Stimulated activated CD8-positive, alpha-beta memory T cell treated with anti-CD3 and anti-CD28 coated beads, Interleukin-7, amount 100 ng/mL, for 4 hours (primary cell): ENCODE data around the gene LRRN4.

Experiments used
- DNase-seq, 2 donors: peaks; one replicate each; pipeline ENCODE4 v3.0.0-alpha.2; 2020; ENCODE audit warnings: low read depth in 2 of 2

LRRN4 gene

DNA sequence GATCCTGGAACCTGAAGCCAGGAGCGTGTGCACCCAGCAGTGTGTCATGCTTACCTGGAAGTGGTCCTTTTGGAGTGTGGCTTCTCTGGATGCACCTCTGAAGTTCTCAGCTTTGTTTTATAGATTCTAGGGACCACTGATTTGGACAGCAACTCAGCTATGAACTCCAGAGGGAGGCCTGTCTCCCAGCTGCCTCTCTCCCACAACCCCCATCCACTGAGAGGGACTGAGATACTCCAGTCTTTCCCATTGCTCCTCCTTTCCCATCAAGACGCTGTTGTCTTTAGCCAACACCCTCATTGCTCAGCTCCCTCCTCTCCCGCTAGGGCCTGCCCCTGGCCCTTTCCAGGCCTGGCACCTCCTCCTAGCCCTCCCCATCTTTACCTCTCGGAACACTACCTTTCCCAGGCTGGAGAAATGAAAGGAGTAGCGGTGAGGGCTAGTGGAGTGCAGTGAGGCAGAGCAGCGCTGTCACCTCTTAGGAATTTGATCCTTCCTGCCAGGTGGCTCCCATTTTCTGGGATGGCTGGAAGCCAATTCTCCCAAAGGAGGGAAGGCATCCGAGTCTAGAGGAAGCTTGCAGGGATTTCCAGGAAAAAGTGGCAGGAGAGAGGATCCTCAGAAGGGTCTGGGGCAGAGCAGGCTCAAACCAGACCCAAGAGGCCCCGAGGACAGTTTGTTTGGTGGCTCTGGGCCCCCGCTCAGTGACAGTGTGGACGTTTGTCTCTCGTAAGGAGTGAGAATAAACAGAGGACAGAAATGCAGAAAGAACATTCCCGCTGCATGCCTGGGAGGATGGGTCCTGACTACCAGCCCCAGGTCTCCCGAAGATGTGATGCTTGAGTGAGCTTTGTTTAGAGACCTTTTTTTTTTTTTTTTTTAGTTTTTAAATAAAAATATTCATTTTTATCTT lies at the start of gene LRRN4:
Gene LRRN4, minus strand, starts transcription at position 285 of the 913 bp plus-strand sequence. CDS start 1,261 bp downstream, outside the sequence.
- no peak for DNase-seq

DNA sequence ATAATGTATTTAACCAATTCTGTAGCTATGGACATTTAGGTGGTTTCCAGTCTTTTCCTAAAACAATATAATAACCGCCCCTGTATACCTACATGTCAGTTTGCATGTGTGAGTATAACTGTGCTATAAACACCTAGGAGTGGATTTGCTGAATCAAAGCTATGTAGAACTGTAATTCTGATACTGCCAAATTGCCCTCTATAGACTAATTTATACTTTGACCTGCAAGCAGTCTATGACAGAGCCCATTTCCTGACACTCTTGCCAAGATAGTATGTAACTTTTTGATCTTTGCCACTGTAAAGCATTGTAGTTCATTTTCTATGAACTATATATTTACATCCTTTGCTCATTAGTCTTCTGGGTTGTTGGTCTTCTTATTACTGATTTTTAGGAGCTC lies 49.4 kb upstream of the LRRN4 start:
- DNase-seq = no peak

DNA sequence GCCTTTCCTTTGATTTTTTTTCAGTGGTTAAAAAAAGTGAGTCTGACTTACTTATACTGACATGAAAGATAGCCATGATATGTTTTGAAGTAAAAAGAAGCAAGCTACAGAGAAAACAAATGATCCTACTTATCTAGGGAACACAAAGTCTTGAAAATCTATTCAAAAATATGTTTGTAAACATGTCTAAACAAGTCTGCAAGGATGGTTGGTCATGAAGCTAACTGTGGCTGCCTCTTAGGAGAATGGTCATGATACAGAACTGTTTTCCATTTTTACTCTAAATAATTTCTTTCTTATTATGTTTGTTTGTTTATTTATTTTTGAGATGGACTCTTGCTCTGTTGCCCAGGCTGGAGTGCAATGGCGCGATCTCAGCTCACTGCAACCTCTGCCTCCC lies 47.5 kb upstream of the LRRN4 start:
- DNase-seq = no peak

DNA sequence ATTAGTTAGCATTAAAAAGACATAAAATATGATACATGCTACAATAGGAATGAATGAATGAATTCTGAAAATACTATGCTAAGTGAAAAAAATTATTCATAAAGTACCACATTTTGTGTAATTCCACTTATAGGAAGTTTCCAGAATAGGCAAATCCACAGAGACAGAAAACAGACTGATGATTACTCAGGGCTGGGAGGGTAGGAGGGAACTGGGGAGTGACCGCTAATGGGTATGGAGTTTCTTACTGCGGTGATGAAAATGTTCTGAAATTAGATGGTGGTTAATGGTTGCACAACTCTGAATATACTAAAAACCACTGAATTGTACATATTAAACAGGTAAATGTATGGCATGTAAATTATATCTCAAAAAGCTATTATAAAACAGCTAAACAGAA lies 46.4 kb upstream of the LRRN4 start:
- DNase-seq = no peak

DNA sequence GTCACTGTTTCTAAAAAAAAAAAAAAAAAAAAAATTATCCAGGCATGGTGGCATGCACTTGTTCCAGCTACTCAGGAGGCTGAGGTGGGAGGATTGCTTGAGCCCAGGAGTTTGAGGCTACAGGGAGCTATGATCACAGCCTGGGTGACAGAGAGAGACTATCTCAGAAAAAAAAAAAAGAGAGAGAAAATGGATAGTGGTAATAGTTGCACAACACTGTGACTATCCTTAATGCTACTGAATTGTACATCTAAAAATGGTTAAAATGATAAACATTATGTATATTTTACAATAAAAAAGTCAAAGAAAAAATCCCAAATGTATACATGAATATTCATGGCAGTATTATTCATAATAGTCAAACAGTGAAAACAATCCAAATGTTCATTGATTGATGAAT lies 46.0 kb upstream of the LRRN4 start:
- no peak for DNase-seq

DNA sequence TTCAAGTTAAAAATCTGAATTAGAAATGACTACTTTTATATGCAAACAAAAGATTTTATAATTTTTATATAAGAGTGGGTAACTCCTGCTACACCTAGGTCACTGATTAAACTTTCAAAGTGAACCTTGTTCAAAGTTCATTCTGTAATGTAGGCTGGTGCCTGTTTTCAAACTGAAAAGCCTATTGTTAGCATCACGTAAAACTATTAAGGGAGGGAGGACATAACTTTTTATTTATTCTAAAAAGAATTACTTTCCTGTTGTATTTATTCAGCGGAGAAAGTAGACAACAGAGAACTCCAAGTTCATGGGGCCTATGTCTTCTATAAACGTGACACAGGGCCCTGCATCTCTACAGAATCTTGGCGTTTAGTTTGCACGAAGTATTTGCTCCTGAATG lies 41.5 kb upstream of the LRRN4 start:
- no peak for DNase-seq

DNA sequence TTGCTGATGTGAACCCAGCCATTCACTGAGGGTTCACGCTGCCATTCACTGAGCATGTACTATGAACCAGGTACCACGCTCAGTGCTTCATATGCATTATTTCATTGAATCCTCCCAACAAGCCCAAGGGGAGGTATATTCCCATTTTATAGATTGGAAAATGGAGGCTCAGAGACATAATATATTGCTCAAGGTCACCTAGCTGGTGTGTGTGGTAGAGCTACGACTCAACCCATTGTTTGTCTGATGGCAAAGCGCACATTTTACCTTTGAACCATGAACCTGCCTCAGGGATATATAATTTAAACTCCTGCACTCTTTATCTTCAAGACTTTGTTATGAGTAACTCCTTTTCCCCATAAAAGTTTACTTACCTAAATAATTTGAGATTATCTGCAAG lies 40.7 kb upstream of the LRRN4 start:
- DNase-seq = no peak

DNA sequence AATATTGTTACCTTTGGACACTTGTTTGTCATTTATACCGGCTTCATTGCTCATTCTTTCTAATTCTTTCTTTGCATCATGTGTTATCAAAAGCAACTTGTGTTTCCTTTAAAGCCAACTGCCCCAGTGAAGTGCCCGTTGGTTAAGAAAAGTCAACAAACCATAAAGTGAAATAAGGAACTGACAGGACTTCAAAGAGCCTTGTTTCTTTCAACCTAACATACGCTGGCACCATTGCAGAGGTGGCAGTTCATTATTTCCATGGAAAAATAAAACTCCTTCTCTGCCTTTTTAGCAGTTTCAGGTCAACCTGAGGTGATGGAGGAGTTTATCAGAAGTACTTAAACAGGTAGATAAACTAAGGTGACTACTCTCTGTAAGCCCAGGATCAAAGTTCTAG lies 40.2 kb upstream of the LRRN4 start:
- no peak for DNase-seq

DNA sequence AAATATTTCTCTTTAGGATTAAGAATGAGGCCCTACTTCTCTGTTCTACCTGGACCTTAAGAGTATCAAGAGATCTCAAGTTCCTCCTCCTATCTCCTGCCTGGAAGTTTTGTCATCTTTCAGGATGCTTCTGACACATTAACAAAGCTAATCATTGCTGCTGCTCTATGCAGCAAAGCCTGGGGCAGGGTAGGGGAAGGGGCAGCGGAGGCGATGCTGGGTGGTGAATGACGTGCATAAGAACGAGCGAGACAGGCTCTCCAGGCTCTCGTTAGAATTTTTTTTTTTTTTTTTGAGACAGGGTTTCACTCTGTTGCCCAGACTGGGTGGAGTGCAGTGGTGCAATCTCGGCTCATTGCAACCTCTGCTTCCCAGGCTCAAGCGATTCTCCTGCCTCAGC lies 37.8 kb upstream of the LRRN4 start:
- DNase-seq = no peak

DNA sequence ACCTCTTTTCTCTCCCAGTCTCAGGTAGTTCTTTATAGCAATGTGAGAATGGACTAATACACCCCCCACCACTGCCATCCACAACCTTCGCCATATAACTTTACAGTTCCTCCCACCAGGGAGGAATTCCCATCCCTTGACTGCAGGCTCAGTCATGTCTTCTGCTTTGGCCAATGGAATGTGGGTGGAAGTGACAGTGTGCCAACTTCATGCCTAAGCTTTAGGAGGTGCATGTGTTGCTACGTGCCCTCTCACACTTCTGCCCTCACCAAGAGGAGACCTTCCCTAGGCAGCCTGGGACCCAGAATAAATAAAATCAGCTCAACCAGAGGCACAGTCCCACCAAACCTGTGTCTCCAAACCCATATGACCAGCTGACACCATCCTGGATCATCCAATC lies 33.0 kb upstream of the LRRN4 start:
- DNase-seq = no peak

DNA sequence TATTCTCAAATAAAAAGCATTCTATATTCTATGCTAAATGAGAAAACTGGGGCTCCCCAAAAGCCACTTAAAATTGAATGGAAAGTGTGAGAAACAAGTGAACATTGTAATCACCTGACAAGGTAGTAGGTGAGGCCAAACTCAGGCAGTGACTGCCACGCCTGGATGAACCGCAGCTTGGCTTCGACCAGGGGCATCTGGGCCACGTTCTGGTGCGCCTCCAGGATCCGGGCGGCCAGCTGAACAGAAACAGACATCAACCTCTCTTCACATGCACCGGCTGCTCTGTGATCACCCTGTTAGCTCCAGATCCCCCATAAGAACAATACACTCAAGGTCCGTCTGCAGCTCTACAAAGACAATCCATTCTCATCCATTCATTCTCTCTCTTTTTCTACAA lies 30.1 kb upstream of the LRRN4 start:
- no peak for DNase-seq

DNA sequence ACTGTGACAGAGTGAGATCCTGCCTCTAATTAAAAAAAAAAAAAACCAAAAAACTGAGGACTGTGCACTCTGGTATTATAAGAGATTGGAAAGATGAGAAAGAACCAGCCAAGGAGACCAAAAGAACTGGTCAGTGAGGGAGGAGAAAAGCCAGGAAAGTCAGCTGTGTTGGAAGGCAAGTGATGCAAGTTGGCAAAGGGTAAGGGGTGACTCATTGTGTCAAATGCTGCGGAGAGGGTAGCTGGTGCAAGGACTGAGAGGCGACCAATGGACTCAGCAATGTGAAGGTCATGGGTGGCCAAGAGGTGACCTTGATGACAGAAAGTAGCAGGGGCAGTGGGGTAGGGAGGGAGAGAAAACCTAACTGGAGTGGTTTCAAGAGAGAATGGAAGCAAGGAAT lies 27.4 kb upstream of the LRRN4 start:
- DNase-seq = no peak

DNA sequence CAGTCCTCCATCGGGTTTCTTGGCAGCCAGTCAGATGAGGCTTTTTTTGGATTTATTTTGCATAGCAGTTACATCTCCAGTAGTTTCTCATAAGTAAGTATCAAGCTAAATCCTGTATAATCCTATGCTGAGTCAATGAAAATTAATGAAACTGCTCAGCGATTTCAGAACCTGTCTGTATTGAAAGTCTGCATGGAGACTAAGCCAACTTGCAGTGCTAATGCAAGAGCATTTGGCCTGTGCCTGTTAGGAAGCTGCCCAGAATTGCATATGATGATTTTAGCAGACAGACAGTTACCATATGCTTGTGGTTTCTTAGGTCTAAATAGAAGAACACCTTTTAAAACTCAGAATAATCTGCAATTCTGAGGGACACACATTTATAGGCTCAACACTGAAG lies 25.2 kb upstream of the LRRN4 start:
- no peak for DNase-seq

DNA sequence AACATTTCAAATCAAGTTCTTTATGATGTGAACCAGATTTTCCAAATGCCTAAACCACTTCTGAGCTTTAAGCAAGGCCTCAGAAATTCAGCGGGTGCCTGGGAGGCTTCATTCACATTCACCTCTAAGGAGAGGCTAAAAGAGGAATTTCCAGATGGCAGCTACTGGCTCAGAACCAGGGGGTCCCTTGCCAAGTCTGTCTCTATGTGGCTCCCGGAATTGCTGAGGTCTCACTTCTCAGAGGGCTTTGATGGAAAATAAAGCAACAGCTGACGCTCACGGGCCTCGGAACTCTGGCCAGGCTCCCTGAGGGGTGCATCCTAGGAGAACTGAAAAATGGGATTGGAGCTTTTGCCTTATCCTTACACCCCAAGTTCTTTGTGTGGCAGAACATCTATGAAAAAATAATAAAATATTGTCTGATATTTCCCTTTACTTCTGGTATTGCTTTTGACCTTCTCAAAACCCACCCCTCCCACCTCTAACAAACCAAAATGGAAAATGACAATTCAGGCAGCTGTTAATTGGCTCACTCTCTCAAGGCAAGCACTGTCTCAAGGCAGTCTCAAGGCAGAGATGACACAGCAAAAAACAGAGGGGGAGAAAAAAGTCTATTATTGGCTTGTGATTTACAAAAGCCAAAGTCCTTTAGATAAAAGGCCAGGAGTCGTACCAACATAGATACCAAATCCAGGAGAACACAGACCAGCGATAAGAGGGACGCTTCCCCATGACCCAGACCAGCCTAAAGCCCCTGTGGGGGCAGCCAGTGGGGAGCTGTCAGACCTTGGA lies 21.8 kb upstream of the LRRN4 start:
- no peak for DNase-seq

DNA sequence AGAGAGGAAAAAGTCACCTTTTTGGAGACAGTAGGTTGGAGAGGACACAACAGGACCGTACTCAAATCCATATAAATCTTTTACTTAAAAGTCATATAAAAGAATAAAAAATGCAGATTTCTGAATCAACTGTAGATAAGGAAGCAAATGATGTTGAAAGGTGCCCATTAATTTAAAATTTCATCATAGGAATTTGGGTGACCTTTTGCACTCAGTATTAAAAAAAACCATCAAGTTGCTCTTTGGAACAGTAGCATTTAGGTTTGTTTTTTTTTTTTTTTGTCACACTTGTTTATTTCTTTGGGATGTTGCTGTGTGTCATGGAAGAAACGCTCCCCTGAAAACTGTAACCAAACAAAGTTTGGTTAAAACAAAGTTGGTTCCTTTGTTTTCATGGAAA lies 20.9 kb upstream of the LRRN4 start:
- no peak for DNase-seq

DNA sequence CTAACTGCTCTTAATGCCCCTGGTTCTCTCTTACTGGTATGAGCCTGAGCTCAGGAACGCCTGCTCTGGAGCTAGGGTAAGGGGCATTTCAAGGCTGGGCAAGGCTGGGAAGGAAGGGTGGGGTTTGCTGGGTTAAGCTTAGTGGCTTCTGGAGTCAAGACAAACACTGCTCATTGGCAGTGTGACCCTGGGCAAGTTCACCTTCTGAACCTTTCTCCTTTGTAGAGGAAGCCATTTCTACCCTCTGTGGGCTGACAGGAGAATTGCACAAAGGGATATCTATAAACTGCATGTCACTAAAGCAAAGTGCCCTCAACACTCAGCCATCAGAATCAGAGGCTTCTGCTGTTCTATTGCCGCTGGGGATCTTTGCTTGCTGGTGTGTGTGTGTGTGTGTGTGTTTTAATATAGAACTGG lies 20.3 kb upstream of the LRRN4 start:
- no peak for DNase-seq

DNA sequence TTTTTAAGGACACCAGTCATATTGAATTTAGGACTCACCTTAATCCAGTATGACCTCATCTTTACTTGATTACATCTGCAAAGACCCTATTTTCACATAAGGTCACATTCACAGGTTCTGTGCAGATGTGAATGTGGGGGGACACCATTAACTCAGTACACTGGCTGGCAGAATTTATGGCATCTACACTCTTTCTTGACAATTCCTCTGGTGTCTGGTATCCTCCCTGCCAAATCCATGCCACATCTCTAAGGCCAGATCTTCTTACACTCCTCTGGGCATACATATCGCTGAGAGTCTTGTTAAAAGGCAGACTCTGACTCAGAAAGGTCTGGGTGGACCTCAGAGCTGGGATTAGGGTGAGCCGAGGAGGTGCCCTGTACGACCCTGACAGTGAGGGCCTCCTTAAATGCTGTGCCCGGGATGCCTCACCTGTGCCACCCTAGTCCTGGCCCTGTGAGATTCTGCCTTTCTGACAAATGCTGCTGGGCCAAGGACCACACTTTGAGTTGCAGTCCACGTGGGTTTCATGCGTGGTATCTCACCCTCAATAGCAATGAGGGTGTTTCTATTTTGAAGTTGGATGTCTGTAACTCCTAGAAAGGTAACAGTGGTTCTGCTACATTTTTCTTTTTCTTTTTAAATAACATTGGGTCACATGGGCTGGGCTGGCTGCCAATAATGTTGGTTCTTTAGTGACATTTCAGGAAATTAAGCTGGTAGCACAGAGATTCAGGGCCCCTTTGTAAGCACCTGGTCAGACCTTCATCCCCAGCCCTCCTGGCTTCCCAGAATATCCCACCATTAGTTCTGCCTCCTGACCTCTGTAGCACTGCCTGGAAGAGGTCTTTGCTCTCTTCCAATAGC lies 17.2 kb upstream of the LRRN4 start:
- DNase-seq = no peak

DNA sequence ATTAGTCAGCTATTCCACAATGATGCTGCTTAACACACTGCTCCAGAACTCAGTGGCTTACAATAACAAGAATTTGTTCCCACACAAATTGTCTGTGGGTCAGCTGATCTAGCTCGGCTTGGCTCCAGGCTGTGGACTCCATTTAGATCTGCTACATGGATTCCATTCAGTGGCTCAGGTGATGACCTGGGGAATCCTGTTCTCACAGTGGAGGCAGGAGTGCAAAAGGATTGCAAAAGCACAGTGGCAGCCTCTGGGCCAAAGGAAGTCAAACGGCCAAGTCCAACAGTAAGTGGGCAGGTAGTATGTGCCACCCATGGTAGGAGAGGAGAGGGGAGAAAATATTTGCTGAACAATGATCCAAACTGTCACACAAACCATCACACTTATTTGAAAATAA lies 15.8 kb upstream of the LRRN4 start:
- no peak for DNase-seq

DNA sequence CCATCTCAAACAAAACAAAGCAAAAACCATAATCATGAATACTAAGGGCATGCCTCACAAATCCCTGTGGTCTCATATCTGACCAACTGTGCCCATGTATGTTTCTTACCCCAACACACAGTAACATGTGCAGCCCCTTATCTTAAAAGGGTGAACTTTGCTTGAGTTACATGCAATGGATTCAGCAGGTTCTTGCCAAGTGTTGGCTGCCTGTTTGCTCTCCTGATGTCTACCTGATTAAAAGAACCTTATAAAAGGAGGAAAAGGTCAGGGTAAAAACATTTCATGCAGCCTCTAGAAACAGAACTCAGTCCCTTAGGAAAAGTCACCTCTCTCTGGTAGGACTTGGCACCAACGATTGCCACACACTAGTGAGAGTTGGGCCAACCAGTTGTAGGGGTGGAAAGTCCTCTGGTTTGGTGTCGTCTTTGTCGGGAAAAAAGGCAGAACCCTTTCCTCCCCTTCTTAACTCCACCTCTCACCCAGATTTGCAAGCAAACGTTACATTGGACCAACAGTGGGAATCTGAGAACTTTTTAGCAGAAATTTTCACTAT lies 14.0 kb upstream of the LRRN4 start:
- no peak for DNase-seq

DNA sequence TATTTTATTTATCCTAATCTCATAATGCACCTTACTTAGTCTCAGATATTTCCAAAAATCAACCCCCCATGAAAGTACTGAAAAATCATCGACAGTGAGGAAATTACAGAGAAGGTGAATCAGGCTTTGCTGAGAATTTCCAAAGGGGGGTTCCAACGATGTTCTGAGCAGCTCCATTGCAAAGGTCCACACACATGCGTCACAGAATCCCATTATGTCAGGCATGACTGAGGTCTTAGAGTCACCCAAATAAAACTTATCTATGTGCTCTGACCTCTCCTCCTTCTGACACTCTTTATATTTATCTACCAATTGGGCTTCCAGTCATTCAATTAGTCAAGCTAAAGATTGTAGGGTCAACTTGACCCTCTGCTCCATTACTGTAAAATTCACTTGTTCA lies 12.7 kb upstream of the LRRN4 start:
- no peak for DNase-seq

DNA sequence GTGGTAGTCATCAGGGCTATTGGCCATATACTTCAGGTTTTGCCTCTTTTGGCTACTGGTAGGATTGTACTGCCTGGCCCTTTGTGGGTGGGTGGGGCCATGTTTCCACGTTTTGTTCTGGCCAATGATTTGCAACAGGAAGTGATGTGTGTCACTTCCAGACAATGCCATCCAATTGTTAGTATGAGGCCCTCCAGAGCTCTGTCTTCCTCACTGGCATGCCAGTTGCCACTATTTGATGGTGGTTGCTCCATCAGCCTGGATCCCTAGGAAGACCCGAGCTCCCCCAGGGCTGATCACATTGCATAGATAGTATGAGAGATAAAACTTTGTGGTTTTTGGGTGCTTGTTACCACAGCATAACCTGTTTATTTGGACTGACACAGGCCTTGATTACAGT lies 7.7 kb upstream of the LRRN4 start:
- no peak for DNase-seq

DNA sequence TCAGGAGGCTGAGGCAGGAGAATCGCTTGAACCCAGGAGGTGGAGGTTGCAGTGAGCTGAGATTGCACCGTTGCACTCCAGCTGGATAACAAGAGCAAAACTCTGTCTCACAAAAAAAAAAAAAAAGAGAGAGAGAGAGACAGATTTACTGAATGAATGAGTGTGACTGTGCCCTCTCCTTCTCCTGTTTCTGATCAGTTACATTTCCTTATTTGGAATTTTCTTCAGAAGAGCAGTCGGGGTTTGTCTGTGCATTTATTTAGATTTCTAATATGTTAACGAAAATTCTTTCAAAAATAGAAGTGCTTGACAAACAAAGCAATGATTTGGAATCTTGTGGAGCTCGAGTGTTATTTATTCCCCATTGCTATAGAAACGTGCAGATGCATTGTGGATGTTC lies 6.4 kb upstream of the LRRN4 start:
- DNase-seq = no peak
